Aorta (tissue), 5 donors: ENCODE results near the gene CPB1. TPM values are rescaled to one million over a fixed set of nuclear protein-coding genes. Genes with fewer than 3 reads are reported as not detected.
"Not testable (repeated sequence)": the region's sequence is repeated elsewhere in the genome, so short reads cannot be mapped to it uniquely, and the experiment has no call there.

Experiments
- ATAC-seq: fragments of 200-7000 bp; cut with Tn5 transposase; one replicate; pipeline ENCODE4 v1.9.1; 2022; ENCODE audit warnings: moderate library complexity; ENCODE audit not compliant: low FRiP score
- DNase-seq, 2 donors: peaks; one replicate each; pipeline ENCODE4 v3.0.0-alpha.2; 2020
- H3K27ac ChIP-seq, 2 donors: one replicate each; pipeline ENCODE4 v1.5.1; 2013; ENCODE audit warnings: low read length in 2 of 2, mild to moderate bottlenecking in 2 of 2, moderate library complexity in 2 of 2, control low read depth in 1 of 2, inconsistent platforms in 1 of 2, low read depth in 1 of 2
- H3K27me3 ChIP-seq, 2 donors: one replicate each; pipeline ENCODE4 v1.6.1; 2013; ENCODE audit warnings: control low read depth in 1 of 2, low read length in 1 of 2, mild to moderate bottlenecking in 1 of 2, moderate library complexity in 1 of 2; ENCODE audit not compliant: insufficient read depth in 2 of 2, control insufficient read depth in 1 of 2
- H3K36me3 ChIP-seq, 2 donors: one replicate each; pipeline ENCODE4 v1.6.1; 2013; ENCODE audit warnings: control low read depth in 1 of 2, low read length in 1 of 2, mild to moderate bottlenecking in 1 of 2; ENCODE audit not compliant: insufficient read depth in 2 of 2, control insufficient read depth in 1 of 2
- H3K4me1 ChIP-seq, 2 donors: one replicate each; pipeline ENCODE4 v1.6.1; 2013; ENCODE audit warnings: low read length in 2 of 2, control low read depth in 1 of 2, mild to moderate bottlenecking in 1 of 2, moderate library complexity in 1 of 2; ENCODE audit not compliant: insufficient read depth in 2 of 2, control insufficient read depth in 1 of 2
- H3K4me3 ChIP-seq, 2 donors: one replicate each; pipeline ENCODE4 v1.5.1; 2013; ENCODE audit warnings: low read length in 2 of 2, control low read depth in 1 of 2, mild to moderate bottlenecking in 1 of 2
- H3K9me3 ChIP-seq: one replicate; pipeline ENCODE4 v1.6.1; 2013; ENCODE audit warnings: mild to moderate bottlenecking, low read length; ENCODE audit not compliant: control insufficient read depth
- WGBS, 2 donors: extraction: QIAGEN DNeasy Blood & Tissue Kit; methylation state at CpG; one replicate each; pipeline ENCODE4 v1.1.7; 2013; 5-methylcytosine and 5-hydroxymethylcytosine counted together
- intact Hi-C, 2 donors: fragments of 100-400 bp; cut with DNase I; formaldehyde crosslinking; loops; one replicate each; pipeline versions ENCODE4 v1.14.2 to v1.15.0; 2022
- long read RNA-seq, 2 donors: library from polyadenylated mRNA; unstranded; transcript quantifications; one replicate each; pipeline ENCODE4 v2.0.0, GENCODE V29; 2020 to 2021
- polyA plus RNA-seq, 2 donors: library from polyadenylated mRNA; stranded (reverse); fragments of 200-250 nt; gene quantifications; one replicate each; pipeline ENCODE4 v1.2.3, GENCODE V29; 2013
- total RNA-seq, 2 donors: library from RNA; stranded (reverse); fragmentation: NEBNext Ultra II Directional; extraction: Animal tissue kit (Norgen Biotek cat#: 25700); gene quantifications; one replicate each; pipeline ENCODE4 v1.2.1, GENCODE V29; 2021
- donor health status: healthy with polysubstance abuse.
- donor health status: Bipolar disorder and iron deficiency.
- donor health status: DM: no; HTN: no; CAD: no.
- donor health status: DM: no; HTN: no; CAD: no.
- donor health status: DM: yes; HTN: yes; CAD: no.

The CPB1 gene
- total RNA-seq: 1 to 10 TPM; 5.0 to 7.3 TPM
- polyA plus RNA-seq: 1 to 10 TPM; 3.9 to 6.9 TPM
- long read RNA-seq, donor 1, partial matches to known transcripts: 0 of 2 reads
- long read RNA-seq, donor 1, other reads (novel, unspliced or antisense): 0 of 2 reads
- long read RNA-seq, donor 2: 0 reads

DNA sequence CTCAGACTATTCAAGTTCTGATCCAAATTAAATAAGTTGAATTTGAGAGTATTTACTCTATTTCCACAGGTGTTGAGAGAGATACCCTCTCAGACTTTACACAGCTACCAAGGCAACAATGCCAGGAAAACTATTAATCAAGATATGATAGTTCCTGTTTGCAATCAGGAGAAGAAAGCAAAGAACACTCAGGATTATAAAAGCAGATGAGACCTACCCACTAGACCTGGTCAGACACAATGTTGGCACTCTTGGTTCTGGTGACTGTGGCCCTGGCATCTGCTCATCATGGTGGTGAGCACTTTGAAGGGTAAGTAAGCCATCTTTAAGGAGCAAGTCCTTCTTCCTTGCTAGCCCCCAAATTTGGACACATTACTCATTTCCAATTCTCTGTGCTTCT, at the start of gene CPB1:
Gene CPB1 (plus strand): TSS at position 227 of the 400 bp plus-strand sequence. CDS start 13 bp downstream, at position 240.
- Histone ChIP-seq H3K4me1 (no peaks in the 10 kb centered on the region), H3K27ac (no peak within 1 kb of the TSS), H3K27me3 (no peaks in the 10 kb centered on the region), H3K9me3 (no peaks in the 10 kb centered on the region), H3K36me3 (no peaks in the 10 kb centered on the region), H3K4me3 (no peak within 1 kb of the TSS)
- intact Hi-C loops: no loop called here
- no peak for DNase-seq
- ATAC-seq: no peak

DNA sequence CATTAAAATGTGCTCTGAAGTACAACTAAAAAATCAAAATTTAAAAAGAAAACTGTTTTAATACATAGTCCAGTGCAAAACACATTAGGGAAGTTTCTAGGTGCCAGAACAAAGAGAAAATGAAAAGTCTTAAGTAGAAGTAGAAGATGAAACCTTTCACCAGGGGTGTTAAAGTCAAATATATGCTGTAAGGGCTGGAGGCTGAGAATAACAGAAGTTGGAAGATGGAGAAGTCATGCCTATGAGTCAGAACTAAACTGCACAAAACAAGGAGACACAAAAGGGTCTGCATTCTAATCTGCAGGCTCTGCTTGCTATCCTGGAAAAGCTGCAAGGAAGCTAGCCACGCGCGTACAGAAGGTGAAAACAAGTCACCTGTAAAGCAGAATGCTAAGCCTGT, 48.7 kb upstream of the CPB1 start:
- Histone ChIP-seq H3K27ac (no peak overlapping the region), H3K4me1 (no peaks in the 10 kb centered on the region), H3K9me3 (no peaks in the 10 kb centered on the region), H3K4me3 (no peak overlapping the region), H3K27me3 (no peaks in the 10 kb centered on the region), H3K36me3 (no peaks in the 10 kb centered on the region)
- intact Hi-C loops: no loop called here
- 93 to 96% methylated on average over 3 of the region's 3 CpGs for WGBS, 2 donors
- DNase-seq (no peak), ATAC-seq (no peak)

DNA sequence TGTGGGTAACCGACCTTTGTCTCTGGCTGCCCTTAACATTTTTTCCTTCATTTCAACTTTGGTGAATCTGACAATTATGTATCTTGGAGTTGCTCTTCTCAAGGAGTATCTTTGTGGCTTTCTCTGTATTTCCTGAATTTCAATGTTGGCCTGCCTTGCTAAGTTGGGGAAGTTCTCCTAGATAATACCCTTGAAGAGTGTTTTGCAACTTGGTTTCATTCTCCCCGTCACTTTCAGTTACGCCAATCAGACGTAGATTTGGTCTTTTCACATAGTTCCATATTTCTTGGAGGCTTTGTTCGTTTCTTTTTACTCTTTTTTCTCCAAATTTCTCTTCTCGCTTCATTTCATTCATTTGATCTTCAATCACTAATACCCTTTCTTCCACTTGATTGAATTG, 42.6 kb upstream of the CPB1 start:
- ATAC-seq, H3K9me3 ChIP-seq, H3K36me3 ChIP-seq, H3K4me3 ChIP-seq, H3K4me1 ChIP-seq, H3K27me3 ChIP-seq, intact Hi-C loops, DNase-seq, H3K27ac ChIP-seq: not testable (repeated sequence)
- 83 to 92% methylated on average over 6 of the region's 6 CpGs for whole genome bisulfite sequencing, 2 donors

DNA sequence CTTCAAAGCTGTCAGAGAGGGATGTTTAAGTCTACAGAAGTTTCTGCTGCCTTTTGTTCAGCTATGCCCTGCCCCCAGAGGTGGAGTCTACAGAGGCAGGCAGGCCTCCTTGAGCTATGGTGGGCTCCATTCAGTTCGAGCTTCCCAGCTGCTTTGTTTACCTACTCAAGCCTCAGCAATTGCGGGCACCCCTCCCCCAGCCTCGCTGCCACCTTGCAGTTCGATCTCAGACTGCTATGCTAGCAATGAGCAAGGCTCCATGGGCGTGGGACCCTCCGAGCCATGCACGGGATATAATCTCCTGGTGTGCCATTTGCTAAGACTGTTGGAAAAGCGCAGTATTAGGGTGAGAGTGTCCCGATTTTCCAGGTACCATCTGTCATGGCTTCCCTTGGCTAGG, 41.5 kb upstream of the CPB1 start:
- ATAC-seq, H3K4me1 ChIP-seq, H3K36me3 ChIP-seq, H3K9me3 ChIP-seq, H3K27me3 ChIP-seq, DNase-seq, H3K27ac ChIP-seq, H3K4me3 ChIP-seq, intact Hi-C loops: not testable (repeated sequence)
- WGBS, 2 donors: 91% methylated on average over 9 of the region's 9 CpGs

DNA sequence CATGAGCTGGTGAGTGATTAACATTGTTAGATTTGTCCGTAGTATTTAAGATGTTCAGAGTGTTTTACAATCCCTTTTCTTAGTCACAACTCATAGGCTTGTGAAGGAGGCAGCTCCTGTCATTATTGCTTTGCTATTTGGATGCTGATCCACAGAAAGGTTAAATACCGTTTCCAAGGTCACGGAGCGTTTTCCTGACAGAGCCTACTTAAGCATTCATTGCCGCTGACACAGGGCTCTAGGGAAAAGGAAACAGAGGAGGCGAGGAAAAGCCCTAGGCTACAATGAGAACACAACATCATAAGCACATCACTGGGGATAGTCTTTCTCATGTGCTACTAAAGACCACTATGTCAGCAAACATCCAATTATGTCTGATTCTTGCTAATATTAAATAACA, 38.5 kb upstream of the CPB1 start:
- H3K9me3 ChIP-seq: peaks cover 1% of the 10 kb centered on the region
- H3K27me3 ChIP-seq: no peaks in the 10 kb centered on the region
- no peak overlapping the region for H3K27ac ChIP-seq
- intact Hi-C loops: no loop called here
- no peak for DNase-seq
- 15 to 22% methylated on average over 6 of the region's 6 CpGs for WGBS, 2 donors
- H3K36me3 ChIP-seq: no peaks in the 10 kb centered on the region
- no peaks in the 10 kb centered on the region for H3K4me1 ChIP-seq
- peak; percentile 29 for ATAC-seq
- H3K4me3 ChIP-seq: no peak overlapping the region

DNA sequence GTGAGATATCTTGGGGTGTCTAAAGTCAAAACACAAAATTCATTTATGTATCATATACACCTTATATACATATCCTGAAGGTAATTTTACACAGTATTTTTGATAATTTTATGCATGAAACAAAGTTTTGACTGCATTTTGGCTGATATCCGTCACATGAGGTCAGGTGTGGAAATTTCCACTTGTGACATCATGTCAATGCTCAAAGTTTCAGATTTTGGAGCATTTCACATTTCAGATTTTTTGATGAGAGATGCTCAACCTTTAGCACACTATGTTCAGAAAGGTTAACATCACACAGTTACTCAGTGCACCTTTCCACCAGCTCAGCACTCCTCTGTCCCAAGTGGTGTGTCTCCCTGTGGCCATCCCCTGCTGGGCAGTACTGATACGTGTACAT, 37.7 kb upstream of the CPB1 start:
- ATAC-seq (no peak), DNase-seq (no peak)
- no peak overlapping the region for H3K27ac ChIP-seq

DNA sequence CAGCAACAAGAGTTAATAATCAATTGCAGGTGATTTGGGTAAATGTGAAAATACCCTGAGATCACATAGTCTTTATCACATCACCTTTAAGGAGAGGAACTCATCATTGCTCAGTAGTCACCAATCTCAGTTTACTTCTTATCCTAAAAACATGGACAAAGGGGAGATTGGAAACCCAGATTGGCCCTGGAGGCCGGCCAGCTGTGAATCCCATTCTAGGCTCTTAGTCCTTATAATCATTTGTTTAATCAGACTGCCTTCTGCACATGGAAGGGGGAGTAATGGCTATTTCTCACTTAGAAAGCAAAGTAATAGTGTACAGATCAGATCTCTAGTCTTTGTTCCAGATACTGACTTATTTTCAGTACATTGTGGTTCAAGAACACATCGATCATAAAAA, 37.2 kb upstream of the CPB1 start:
- Histone ChIP-seq H3K36me3 (no peaks in the 10 kb centered on the region), H3K27ac (no peak overlapping the region), H3K27me3 (no peaks in the 10 kb centered on the region), H3K4me3 (no peak overlapping the region), H3K9me3 (peaks cover 1% of the 10 kb centered on the region), H3K4me1 (no peaks in the 10 kb centered on the region)
- ATAC-seq: peak; percentile 45
- no peak for DNase-seq
- WGBS, 2 donors: 91% methylated on average over 2 of the region's 2 CpGs
- intact Hi-C loops: no loop called here

More for the DNA sequence above, 37.7 kb upstream of the CPB1 start:
- H3K27me3 ChIP-seq: no peaks in the 10 kb centered on the region
- no peaks in the 10 kb centered on the region for H3K36me3 ChIP-seq
- H3K4me3 ChIP-seq: no peak overlapping the region
- no peaks in the 10 kb centered on the region for H3K4me1 ChIP-seq
- peaks cover 1% of the 10 kb centered on the region for H3K9me3 ChIP-seq
- intact Hi-C loops: no loop called here
- 80 to 85% methylated on average over 2 of the region's 2 CpGs for WGBS, 2 donors

DNA sequence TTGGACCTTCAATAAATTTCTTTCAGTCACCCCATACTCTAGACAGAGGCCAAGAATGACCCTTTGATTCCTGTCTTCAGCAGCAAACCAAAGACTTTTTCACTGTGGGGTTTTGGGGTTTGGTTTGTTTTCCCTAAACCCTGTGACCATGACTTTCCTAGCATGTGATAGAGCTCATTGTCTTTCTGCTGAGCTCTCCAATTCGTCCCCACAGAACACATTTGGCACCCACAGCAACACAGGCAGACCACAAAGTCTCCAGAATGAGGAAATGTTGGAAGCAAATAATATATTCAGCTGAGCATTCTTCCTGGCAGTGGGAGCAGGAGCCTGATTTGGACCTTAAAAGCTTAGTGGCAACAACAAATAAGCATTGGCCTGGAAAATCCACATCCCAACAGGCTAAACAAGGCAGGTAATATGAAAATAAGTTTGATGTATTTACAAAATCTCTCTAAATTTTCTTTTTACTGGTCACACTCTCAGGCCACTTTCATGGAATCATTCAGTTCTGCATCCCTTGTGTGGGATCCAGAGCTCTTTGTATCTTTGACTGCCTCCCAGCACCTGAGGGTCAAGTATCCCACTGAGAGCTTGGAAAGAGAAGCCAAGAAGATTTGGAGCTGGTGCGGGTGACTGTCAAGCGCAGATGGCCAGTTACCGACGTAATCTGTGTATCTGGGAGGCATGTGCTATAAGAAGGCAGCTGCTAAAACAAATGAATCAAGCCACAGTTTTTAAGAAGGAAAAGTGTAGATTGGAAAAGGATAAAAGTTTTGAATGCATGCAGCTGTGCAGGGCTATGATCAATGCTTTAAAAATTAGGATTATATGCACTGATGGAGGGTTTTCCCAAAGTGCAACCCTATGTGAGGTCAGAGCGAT, 36.5 kb upstream of the CPB1 start:
- intact Hi-C loops: no loop called here
- no peaks in the 10 kb centered on the region for H3K27me3 ChIP-seq
- WGBS, 2 donors: 46 to 50% methylated on average over 6 of the region's 6 CpGs
- DNase-seq (peak in 1 of 2 donors; percentile 67), ATAC-seq (peak; percentile 84)
- H3K36me3 ChIP-seq: no peaks in the 10 kb centered on the region
- no peaks in the 10 kb centered on the region for H3K4me1 ChIP-seq
- H3K9me3 ChIP-seq: peaks cover 1% of the 10 kb centered on the region
- H3K4me3 ChIP-seq: no peak overlapping the region
- no peak overlapping the region for H3K27ac ChIP-seq

DNA sequence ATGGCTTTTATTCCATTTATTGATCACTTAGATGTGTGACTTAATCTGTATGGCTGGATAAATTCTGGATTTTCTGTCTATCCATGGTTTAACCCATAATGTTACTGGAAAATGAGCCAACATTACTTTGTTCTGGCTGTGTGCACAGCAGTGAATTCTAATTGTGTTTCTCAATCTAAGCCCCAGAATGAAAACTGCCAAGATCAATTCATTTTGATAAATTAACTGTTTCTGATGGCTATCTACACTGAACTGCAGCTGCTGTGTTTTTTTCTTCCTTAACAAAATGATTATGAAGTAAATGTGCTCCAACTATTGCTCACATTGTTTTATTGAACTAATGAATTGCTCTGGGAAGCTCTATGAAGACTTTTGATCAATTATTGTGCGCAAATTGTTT, 35.7 kb upstream of the CPB1 start:
- Histone ChIP-seq H3K9me3 (no peaks in the 10 kb centered on the region), H3K27ac (no peak overlapping the region), H3K27me3 (no peaks in the 10 kb centered on the region), H3K4me1 (no peaks in the 10 kb centered on the region), H3K36me3 (no peaks in the 10 kb centered on the region), H3K4me3 (no peak overlapping the region)
- no peak for ATAC-seq
- 98 to 99% methylated on average over 1 of the region's 1 CpG for WGBS, 2 donors
- intact Hi-C loops: no loop called here
- no peak for DNase-seq
